Lower lobe of right lung (tissue), 2 donors: ENCODE measurements around the gene SGMS1. TPM values are rescaled to one million over a fixed set of nuclear protein-coding genes. Genes with fewer than 3 reads are reported as not detected.

Experiments used
- ATAC-seq, 2 donors: fragments of 200-7000 bp; cut with Tn5 transposase; one replicate each; pipeline ENCODE4 v1.9.1; 2020 to 2022; ENCODE audit warnings: mild to moderate bottlenecking in 2 of 2, moderate library complexity in 2 of 2
- DNase-seq: peaks from one replicate; pipeline ENCODE4 v3.0.0-alpha.2; 2020
- H3K27ac ChIP-seq: fragments of 200-600 bp; one replicate; pipeline ENCODE4 v1.8.0; 2022
- H3K27me3 ChIP-seq: fragments of 200-600 bp; one replicate; pipeline ENCODE4 v1.8.0; 2022; ENCODE audit warnings: low read depth
- H3K36me3 ChIP-seq: fragments of 200-600 bp; one replicate; pipeline ENCODE4 v1.8.0; 2022; ENCODE audit warnings: mild to moderate bottlenecking
- H3K4me1 ChIP-seq: fragments of 200-600 bp; one replicate; pipeline ENCODE4 v1.8.0; 2022
- H3K4me3 ChIP-seq: fragments of 200-600 bp; one replicate; pipeline ENCODE4 v1.8.0; 2022; ENCODE audit warnings: mild to moderate bottlenecking
- H3K9me3 ChIP-seq: fragments of 200-600 bp; one replicate; pipeline ENCODE4 v1.8.0; 2022
- intact Hi-C: fragments of 100-400 bp; cut with DNase I; formaldehyde crosslinking; loops from one replicate; pipeline ENCODE4 v1.11.0; 2022
- total RNA-seq: library from RNA; stranded (reverse); fragmentation: NEBNext Ultra II Directional; extraction: Animal tissue kit (Norgen Biotek cat#: 25700); gene quantifications from one replicate; pipeline ENCODE4 v1.2.1, GENCODE V29; 2021
- TF ChIP-seq, protein P1 (sequence below): fragments of 200-600 bp; IDR thresholded peaks from one replicate; pipeline ENCODE4 v1.8.0; 2022; ENCODE audit warnings: antibody characterized with exemption, mild to moderate bottlenecking
- donor health status: DM: no; HTN: yes; CAD: no; lungs with severe emphysema.

The SGMS1 gene
- total RNA-seq, 1 donor from 2014 or later, result 72.3 TPM

DNA sequence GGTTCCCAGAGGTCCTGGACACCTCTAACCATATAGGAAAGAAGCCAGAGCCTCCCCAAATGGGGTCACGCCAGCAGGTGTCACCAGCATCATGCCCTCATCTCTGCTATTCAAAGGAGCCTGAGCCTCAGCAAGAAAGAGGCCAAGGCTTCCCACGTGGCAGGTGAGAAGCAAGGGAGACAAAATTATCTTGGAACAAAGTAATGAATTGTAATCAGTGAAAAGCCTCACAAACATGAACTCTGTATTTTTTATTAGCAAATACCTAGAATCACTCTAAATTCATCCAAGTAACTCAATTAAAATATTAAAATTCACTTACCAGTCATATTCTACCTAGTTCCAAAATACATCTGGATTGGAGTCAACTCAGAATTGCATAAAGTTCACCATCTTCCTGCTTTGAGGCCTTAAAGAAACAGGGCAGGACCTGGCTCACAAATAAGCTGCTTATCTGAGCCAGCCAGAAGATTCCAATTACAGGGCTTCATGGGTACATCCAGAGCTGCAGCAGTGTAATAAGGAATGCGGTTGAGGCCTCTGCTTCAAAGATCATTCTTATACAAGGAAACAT, 68.7 kb downstream of the SGMS1 start:
- peak overlapping the region; percentile 7 for H3K27ac ChIP-seq
- TF ChIP-seq, protein P1, sequence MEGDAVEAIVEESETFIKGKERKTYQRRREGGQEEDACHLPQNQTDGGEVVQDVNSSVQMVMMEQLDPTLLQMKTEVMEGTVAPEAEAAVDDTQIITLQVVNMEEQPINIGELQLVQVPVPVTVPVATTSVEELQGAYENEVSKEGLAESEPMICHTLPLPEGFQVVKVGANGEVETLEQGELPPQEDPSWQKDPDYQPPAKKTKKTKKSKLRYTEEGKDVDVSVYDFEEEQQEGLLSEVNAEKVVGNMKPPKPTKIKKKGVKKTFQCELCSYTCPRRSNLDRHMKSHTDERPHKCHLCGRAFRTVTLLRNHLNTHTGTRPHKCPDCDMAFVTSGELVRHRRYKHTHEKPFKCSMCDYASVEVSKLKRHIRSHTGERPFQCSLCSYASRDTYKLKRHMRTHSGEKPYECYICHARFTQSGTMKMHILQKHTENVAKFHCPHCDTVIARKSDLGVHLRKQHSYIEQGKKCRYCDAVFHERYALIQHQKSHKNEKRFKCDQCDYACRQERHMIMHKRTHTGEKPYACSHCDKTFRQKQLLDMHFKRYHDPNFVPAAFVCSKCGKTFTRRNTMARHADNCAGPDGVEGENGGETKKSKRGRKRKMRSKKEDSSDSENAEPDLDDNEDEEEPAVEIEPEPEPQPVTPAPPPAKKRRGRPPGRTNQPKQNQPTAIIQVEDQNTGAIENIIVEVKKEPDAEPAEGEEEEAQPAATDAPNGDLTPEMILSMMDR, result no peak
- no peaks in the 10 kb centered on the region for H3K27me3 ChIP-seq
- no peak for ATAC-seq
- H3K4me3 ChIP-seq, result no peak overlapping the region
- peaks cover 36% of the 10 kb centered on the region for H3K4me1 ChIP-seq
- intact Hi-C loops, result loop anchor here (10.0 kb wide), 1 partner anchor 70 kb away; the partner anchor contains the start of gene SGMS1
- no peaks in the 10 kb centered on the region for H3K36me3 ChIP-seq
- no peak for DNase-seq
- no peaks in the 10 kb centered on the region for H3K9me3 ChIP-seq

DNA sequence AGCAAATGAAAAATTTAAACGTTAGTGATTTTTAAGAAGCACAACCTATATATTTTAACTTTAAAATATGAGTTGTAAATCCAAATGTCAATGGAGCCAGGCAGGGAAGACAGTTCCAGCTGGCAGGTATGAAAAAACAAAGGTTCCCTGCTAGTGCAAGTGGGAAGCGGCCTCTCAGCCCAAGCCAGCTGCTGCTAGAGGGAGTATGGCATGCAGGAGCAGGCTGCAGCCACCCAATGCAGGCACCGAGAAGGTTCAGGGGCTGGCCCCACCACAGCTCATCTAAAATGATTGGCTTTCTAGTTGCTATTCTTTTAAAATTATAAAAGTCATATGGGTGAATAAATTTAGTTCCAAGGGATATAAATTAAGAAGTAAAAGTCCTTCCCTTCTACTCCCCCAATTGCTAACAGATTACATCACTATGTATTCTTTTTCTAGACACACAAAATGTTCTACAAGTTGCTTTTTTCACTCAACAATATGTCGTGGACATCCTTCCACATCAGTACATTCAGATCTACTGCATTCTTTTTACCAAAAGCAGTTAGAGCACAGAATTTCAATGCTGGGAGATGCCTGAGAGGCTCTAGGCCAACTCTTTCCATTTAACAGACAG, 69.3 kb downstream of the SGMS1 start:
- intact Hi-C loops, result loop anchor here (10.0 kb wide), 1 partner anchor 70 kb away; the partner anchor contains the start of gene SGMS1

DNA sequence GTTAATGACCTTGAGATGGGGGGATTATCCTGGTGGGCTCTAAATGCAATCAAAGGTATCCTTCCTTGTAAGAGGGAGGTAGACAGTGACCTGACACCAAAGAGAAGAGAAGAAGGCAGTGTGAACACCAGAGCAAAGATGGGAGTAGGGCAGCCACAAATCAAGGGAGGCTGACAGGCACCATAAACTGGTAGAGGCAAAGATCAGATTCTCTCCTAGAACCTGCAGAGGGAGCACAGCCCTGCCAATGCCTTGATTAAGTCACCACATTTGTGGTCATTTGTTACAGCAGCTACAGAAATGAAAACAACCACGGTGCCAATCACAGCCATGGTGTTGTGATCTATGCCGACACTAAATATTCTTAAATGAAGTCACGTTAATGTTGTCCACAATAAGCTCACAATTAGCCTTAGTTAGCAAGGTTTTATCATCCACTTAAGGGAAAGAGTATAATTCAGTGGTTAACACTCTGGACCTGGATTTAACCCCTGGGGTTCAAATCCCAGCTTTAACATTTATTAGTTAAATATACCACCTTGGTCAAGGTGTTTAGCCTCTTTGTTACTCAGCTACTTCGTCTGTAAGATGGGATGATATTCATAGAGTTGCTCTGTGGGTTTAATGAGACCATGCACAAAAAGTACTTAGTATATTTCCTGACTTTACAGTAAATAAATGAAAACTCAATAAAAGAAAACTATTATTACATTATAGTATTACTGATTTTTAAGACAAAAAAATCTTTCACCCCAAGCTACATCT, 70.8 kb downstream of the SGMS1 start:
- intact Hi-C loops, result loop anchor here (10.0 kb wide), 1 partner anchor 72 kb away; the partner anchor contains the start of gene SGMS1
- Histone ChIP-seq H3K4me3 (no peak overlapping the region), H3K27me3 (no peaks in the 10 kb centered on the region), H3K27ac (no peak overlapping the region), H3K36me3 (no peaks in the 10 kb centered on the region), H3K9me3 (no peaks in the 10 kb centered on the region), H3K4me1 (peaks cover 37% of the 10 kb centered on the region)
- TF ChIP-seq, protein P1, result peak; percentile 37
- DNase-seq (no peak), ATAC-seq (peak; percentile 67 to 77)

More for the DNA sequence above, 69.3 kb downstream of the SGMS1 start:
- Histone ChIP-seq H3K27me3 (no peaks in the 10 kb centered on the region), H3K9me3 (no peaks in the 10 kb centered on the region), H3K27ac (no peak overlapping the region), H3K4me3 (no peak overlapping the region), H3K4me1 (peaks cover 42% of the 10 kb centered on the region), H3K36me3 (no peaks in the 10 kb centered on the region)
- ATAC-seq, result no peak
- TF ChIP-seq, protein P1, result no peak
- no peak for DNase-seq

DNA sequence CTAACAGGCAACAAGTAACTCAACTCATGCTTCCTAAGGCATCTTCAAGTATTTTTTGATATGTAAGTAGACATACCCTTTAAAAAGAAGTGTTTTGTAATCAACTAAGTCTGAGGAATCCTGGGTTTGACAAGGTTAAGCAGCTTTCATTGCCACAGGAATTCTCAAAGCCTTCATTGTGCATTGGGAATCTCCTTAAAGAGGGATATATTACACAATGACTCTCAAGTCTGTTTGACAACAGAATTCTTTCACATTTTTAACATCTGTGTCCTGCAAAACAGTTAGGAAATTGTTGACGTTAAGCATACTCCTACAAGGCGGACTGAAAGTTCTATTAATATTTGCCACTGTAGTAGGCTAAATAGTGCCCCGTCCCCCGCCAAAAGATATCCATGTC, 71.4 kb downstream of the SGMS1 start:
- H3K27ac ChIP-seq, result peak overlapping the region; percentile 27
- H3K36me3 ChIP-seq, result no peaks in the 10 kb centered on the region
- H3K27me3 ChIP-seq, result no peaks in the 10 kb centered on the region
- TF ChIP-seq, protein P1, result no peak
- intact Hi-C loops, result loop anchor here (10.0 kb wide), 1 partner anchor 72 kb away; the partner anchor contains the start of gene SGMS1
- H3K4me3 ChIP-seq, result no peak overlapping the region
- no peak for DNase-seq
- ATAC-seq, result peak; percentile 79 to 86
- peaks cover 36% of the 10 kb centered on the region for H3K4me1 ChIP-seq
- H3K9me3 ChIP-seq, result no peaks in the 10 kb centered on the region

DNA sequence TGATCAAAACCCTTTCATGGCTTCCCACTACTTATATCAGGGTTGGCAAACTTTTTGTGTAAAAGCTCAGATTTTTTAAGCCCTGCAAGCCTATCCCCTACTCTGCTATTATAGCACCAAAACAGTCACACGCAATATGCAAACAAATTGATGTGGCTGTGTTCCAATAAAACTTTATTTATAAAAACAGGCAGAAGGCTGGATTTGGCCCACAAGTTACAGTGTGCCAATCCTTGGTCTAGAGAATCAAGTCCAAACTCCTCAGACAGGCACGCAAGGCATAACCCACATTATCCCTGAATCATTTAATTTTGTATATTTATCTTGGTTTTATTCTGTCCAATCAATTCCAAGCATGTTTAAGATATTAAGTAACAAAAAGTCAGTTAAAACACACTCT, 71.9 kb downstream of the SGMS1 start:
- ATAC-seq (no peak), DNase-seq (no peak)
- H3K4me3 ChIP-seq, result no peak overlapping the region
- peaks cover 36% of the 10 kb centered on the region for H3K4me1 ChIP-seq
- TF ChIP-seq, protein P1, result no peak
- no peaks in the 10 kb centered on the region for H3K36me3 ChIP-seq
- H3K27ac ChIP-seq, result peak overlapping the region; percentile 27
- intact Hi-C loops, result loop anchor here (10.0 kb wide), 1 partner anchor 73 kb away; the partner anchor contains the start of gene SGMS1
- H3K27me3 ChIP-seq, result no peaks in the 10 kb centered on the region
- no peaks in the 10 kb centered on the region for H3K9me3 ChIP-seq
